Upper lobe of left lung (tissue), 6 donors: ENCODE data around the gene LIX1. TPM values are rescaled to one million over a fixed set of nuclear protein-coding genes. Genes with fewer than 3 reads are reported as not detected.

Source experiments
- ATAC-seq, 2 donors: fragments of 200-7000 bp; cut with Tn5 transposase; one replicate each; pipeline ENCODE4 v1.9.1; 2022; ENCODE audit warnings: mild to moderate bottlenecking in 2 of 2, moderate library complexity in 2 of 2; ENCODE audit not compliant: low FRiP score in 2 of 2
- DNase-seq, 2 donors: peaks; one replicate each; pipeline ENCODE4 v3.0.0-alpha.2; 2019 to 2020
- H3K27ac ChIP-seq, 4 donors: fragments of 200-600 bp; sonication (generic); one replicate each; pipeline ENCODE4 v1.5.1; 2016 to 2019
- H3K27me3 ChIP-seq, 4 donors: fragments of 200-600 bp; sonication (generic); one replicate each; pipeline ENCODE4 v1.5.1; 2017 to 2019
- H3K36me3 ChIP-seq, 4 donors: fragments of 200-600 bp; sonication (generic); one replicate each; pipeline ENCODE4 v1.5.1; 2016 to 2019
- H3K4me1 ChIP-seq, 4 donors: fragments of 200-600 bp; sonication (generic); one replicate each; pipeline ENCODE4 v1.5.1; 2018 to 2019
- H3K4me3 ChIP-seq, 4 donors: fragments of 200-600 bp; sonication (generic); one replicate each; pipeline ENCODE4 v1.5.1; 2017 to 2019; ENCODE audit warnings: mild to moderate bottlenecking in 2 of 4, moderate library complexity in 1 of 4
- H3K9me3 ChIP-seq, 4 donors: fragments of 200-600 bp; sonication (generic); one replicate each; pipeline ENCODE4 v1.5.1; 2018 to 2019
- EP300 ChIP-seq, 4 donors: sonication (generic); formaldehyde crosslinking; IDR thresholded peaks; one replicate each; pipeline ENCODE4 v1.5.1; 2017; ENCODE audit warnings: antibody characterized with exemption in 4 of 4, control low read depth in 2 of 4
- POLR2A ChIP-seq, 4 donors: fragments of 450-650 bp; IDR thresholded peaks; one replicate each; pipeline ENCODE4 v1.5.1; 2016 to 2017; ENCODE audit warnings: antibody characterized with exemption in 4 of 4, mild to moderate bottlenecking in 2 of 4
- POLR2AphosphoS5 ChIP-seq, 2 donors: sonication (generic); formaldehyde crosslinking; IDR thresholded peaks; one replicate each; pipeline ENCODE4 v1.5.1; 2017; ENCODE audit warnings: antibody characterized with exemption in 2 of 2
- WGBS, 2 donors: methylation state at CpG; one replicate each; pipeline ENCODE4 v1.1.5; 2017 to 2018; 5-methylcytosine and 5-hydroxymethylcytosine counted together
- small RNA-seq, 4 donors: library from RNA; depleted of rRNA; stranded (forward); fragments of <200 nt; gene quantifications; one replicate each; pipeline ENCODE3, GENCODE V24; 2016
- total RNA-seq, 6 donors: library from RNA; depleted of rRNA in 4 of 6; stranded (reverse); fragments of >200 nt in 4 of 6; gene quantifications; one replicate each; pipeline versions ENCODE4 v1.1.0 to v1.2.1, GENCODE V29; 2016 to 2021
- TF ChIP-seq, protein P1 (sequence below), 6 experiments: fragments of 450-650 bp in 4 of 6; fragments of 200-600 bp in 2 of 6; sonication (generic) in 2 of 6; IDR thresholded peaks; one replicate each; pipeline ENCODE4 v1.5.1; 2016 to 2019; ENCODE audit warnings: antibody characterized with exemption in 6 of 6
- donor health status: DM: no; HTN: no; CAD: no; lungs with moderate emphysema.
- donor health status: DM: no; HTN: yes; CAD: no; lungs with severe emphysema.

The LIX1 gene
- total RNA-seq, 6 donors from 2014 or later, result 0.54 TPM; not detected in 5

GRCh38 chr5:97043511-97043910 is 98.9 kb downstream of the LIX1 start:
- Histone ChIP-seq H3K4me1 (peaks cover 0 to 13% (median 5%) of the 10 kb centered on the region in 4 donors), H3K36me3 (no peaks in the 10 kb centered on the region), H3K9me3 (no peaks in the 10 kb centered on the region), H3K4me3 (no peak overlapping the region), H3K27me3 (no peaks in the 10 kb centered on the region), H3K27ac (peak overlapping the region in 2 of 4 donors; percentile 5 to 61)
- TF ChIP-seq POLR2A (IDR thresholded peaks at IDR 0.05), result no peak
- no peak for TF ChIP-seq EP300 (IDR thresholded peaks at IDR 0.05)
- no peak for TF ChIP-seq POLR2AphosphoS5 (IDR thresholded peaks at IDR 0.05)
- TF ChIP-seq, protein P1, sequence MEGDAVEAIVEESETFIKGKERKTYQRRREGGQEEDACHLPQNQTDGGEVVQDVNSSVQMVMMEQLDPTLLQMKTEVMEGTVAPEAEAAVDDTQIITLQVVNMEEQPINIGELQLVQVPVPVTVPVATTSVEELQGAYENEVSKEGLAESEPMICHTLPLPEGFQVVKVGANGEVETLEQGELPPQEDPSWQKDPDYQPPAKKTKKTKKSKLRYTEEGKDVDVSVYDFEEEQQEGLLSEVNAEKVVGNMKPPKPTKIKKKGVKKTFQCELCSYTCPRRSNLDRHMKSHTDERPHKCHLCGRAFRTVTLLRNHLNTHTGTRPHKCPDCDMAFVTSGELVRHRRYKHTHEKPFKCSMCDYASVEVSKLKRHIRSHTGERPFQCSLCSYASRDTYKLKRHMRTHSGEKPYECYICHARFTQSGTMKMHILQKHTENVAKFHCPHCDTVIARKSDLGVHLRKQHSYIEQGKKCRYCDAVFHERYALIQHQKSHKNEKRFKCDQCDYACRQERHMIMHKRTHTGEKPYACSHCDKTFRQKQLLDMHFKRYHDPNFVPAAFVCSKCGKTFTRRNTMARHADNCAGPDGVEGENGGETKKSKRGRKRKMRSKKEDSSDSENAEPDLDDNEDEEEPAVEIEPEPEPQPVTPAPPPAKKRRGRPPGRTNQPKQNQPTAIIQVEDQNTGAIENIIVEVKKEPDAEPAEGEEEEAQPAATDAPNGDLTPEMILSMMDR (IDR thresholded peaks at IDR 0.05), result no peak
- 70 to 78% methylated on average over 3 of the region's 3 CpGs for WGBS, 2 donors
- peak in 1 of 2 donors; percentile 20 for ATAC-seq
- DNase-seq, result no peak

- peaks cover 0 to 13% (median 5%) of the 10 kb centered on the region in 4 donors for H3K4me1 ChIP-seq
- WGBS, 2 donors, result 53 to 59% methylated on average over 7 of the region's 7 CpGs
- TF ChIP-seq, protein P1 (IDR thresholded peaks at IDR 0.05), result no peak
- no peak for TF ChIP-seq POLR2AphosphoS5 (IDR thresholded peaks at IDR 0.05)
- TF ChIP-seq EP300 (IDR thresholded peaks at IDR 0.05), result peak in 1 of 4 donors; percentile 12
- TF ChIP-seq POLR2A (IDR thresholded peaks at IDR 0.05), result no peak
- DNase-seq (peak in 1 of 2 donors; percentile 39), ATAC-seq (peak; percentile 55 to 89)
- no peaks in the 10 kb centered on the region for H3K36me3 ChIP-seq
- no peaks in the 10 kb centered on the region for H3K27me3 ChIP-seq
- H3K27ac ChIP-seq, result peak overlapping the region in 2 of 4 donors; percentile 26 to 61
- no peak overlapping the region for H3K4me3 ChIP-seq
- H3K9me3 ChIP-seq, result no peaks in the 10 kb centered on the region
Observed at GRCh38 chr5:97042996-97043395, 99.4 kb downstream of the LIX1 start.

Small RNAs within 50 kb of the gene (small RNA-seq; reads per million reads assigned to genes)
- 0 reads per million in 4 donors for gene RNU1-73P

Other genes starting within 250 kb of the LIX1 start
- gene LNPEP, start 206.5 kb downstream of the LIX1 start, total RNA-seq, result 10 to 100 TPM; 28.9 to 67.2 (median 42.7) TPM
- gene RIOK2, start 40.6 kb upstream of the LIX1 start, total RNA-seq, result 10 to 100 TPM; 16.7 to 53.8 (median 19.7) TPM